ENCODE measurements around the gene FSTL1.

The FSTL1 gene

DNA sequence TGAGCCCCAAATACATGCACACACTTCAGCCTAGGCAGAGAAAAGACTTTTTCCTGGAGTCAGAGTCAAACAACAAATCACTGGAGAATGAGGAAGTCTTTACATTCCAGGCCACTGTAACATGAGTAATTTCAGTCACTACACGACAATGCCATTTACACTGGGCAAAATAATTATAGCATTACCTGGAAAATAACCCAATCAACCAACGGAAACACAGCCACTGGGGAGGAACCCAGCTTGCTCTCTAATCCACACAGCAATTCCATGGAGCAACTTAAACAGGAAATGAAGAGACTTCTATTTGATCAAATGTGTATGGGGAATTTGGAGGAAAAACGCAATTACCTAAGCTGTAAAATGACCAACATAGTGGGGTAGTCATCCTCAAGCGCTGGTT is 15.2 kb downstream of the FSTL1 start:
- Histone ChIP-seq H3K4me2 (ENCODE audit: low read length) (no peak overlapping the region), H3K36me3 (ENCODE audit: insufficient read depth, low read length) (no peaks in the 10 kb centered on the region), H3K9ac (ENCODE audit: low read length) (no peak overlapping the region), H3K4me3 (ENCODE audit: low read depth, low read length, poor library complexity, severe bottlenecking) (no peak overlapping the region), H3K4me1 (ENCODE audit: insufficient read depth, low read length, severe bottlenecking) (no peaks in the 10 kb centered on the region), H3K27me3 (ENCODE audit: insufficient read depth, low read length) (no peaks in the 10 kb centered on the region), H2AFZ (ENCODE audit: low read length) (no peak overlapping the region), H3F3A (ENCODE audit: insufficient read depth, low read length) (no peaks in the 10 kb centered on the region), H4K20me1 (ENCODE audit: insufficient read depth, low read length) (no peaks in the 10 kb centered on the region), H3K79me2 (ENCODE audit: insufficient read depth, low read length) (no peaks in the 10 kb centered on the region), H3K9me2 (ENCODE audit: low read depth, low read length) (no peaks in the 10 kb centered on the region), H3K9me3 (ENCODE audit: low read length) (no peaks in the 10 kb centered on the region), H3K27ac (ENCODE audit: low read depth, low read length, poor library complexity, severe bottlenecking) (no peak overlapping the region)
- TF ChIP-seq EZH2 (IDR thresholded peaks at IDR 0.05; ENCODE audit: borderline replicate concordance, low read length) = no peak
- TF ChIP-seq, protein P1, sequence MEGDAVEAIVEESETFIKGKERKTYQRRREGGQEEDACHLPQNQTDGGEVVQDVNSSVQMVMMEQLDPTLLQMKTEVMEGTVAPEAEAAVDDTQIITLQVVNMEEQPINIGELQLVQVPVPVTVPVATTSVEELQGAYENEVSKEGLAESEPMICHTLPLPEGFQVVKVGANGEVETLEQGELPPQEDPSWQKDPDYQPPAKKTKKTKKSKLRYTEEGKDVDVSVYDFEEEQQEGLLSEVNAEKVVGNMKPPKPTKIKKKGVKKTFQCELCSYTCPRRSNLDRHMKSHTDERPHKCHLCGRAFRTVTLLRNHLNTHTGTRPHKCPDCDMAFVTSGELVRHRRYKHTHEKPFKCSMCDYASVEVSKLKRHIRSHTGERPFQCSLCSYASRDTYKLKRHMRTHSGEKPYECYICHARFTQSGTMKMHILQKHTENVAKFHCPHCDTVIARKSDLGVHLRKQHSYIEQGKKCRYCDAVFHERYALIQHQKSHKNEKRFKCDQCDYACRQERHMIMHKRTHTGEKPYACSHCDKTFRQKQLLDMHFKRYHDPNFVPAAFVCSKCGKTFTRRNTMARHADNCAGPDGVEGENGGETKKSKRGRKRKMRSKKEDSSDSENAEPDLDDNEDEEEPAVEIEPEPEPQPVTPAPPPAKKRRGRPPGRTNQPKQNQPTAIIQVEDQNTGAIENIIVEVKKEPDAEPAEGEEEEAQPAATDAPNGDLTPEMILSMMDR (IDR thresholded peaks at IDR 0.05; ENCODE audit: low read length) = no peak

DNA sequence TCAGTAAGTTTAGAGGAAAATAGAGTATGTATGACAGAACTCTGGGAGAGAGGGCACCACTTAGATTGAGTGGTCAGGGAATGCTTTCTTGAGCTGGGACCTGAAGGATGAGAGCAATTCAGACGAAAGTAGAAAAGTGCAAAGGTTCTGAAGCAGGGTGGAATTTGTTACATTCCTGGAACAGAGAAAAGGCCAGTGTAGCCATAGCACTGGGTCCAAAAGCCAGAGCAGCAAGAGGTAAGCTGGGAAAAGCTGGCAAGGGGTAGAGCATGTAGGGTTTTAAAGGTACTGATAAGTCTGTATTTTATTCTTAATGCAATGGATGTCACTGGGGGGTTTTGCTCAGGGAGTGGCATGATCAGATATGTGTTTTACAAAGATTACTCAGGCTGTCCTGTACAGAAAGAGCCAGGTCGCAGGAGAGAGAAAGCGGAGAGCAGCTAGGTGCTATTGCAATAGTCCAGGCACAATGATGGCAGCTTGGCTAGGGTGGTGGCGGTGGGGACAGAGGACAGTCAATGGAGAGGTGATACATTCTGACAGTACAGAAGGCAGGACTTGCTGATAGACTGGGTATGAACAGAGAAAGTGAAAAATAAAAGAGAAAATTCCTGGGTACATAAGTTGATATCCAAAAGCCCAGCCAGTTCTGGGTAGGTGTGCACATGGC is 17.0 kb downstream of the FSTL1 start:
- no peak overlapping the region for H3K9ac ChIP-seq (ENCODE audit: low read length)
- no peak overlapping the region for H3K4me3 ChIP-seq (ENCODE audit: low read depth, low read length, poor library complexity, severe bottlenecking)
- no peaks in the 10 kb centered on the region for H3K27me3 ChIP-seq (ENCODE audit: insufficient read depth, low read length)
- no peak overlapping the region for H3K27ac ChIP-seq (ENCODE audit: low read depth, low read length, poor library complexity, severe bottlenecking)
- H3K36me3 ChIP-seq (ENCODE audit: insufficient read depth, low read length) = no peaks in the 10 kb centered on the region
- no peak overlapping the region for H3K4me2 ChIP-seq (ENCODE audit: low read length)
- no peaks in the 10 kb centered on the region for H3K4me1 ChIP-seq (ENCODE audit: insufficient read depth, low read length, severe bottlenecking)
- TF ChIP-seq, protein P1 (IDR thresholded peaks at IDR 0.05; ENCODE audit: low read length) = no peak
- no peak for TF ChIP-seq EZH2 (IDR thresholded peaks at IDR 0.05; ENCODE audit: borderline replicate concordance, low read length)
- no peaks in the 10 kb centered on the region for H4K20me1 ChIP-seq (ENCODE audit: insufficient read depth, low read length)
- H3K9me2 ChIP-seq (ENCODE audit: low read depth, low read length) = no peaks in the 10 kb centered on the region
- no peaks in the 10 kb centered on the region for H3F3A ChIP-seq (ENCODE audit: insufficient read depth, low read length)
- no peaks in the 10 kb centered on the region for H3K9me3 ChIP-seq (ENCODE audit: low read length)
- H2AFZ ChIP-seq (ENCODE audit: low read length) = no peak overlapping the region
- H3K79me2 ChIP-seq (ENCODE audit: insufficient read depth, low read length) = no peaks in the 10 kb centered on the region

DNA sequence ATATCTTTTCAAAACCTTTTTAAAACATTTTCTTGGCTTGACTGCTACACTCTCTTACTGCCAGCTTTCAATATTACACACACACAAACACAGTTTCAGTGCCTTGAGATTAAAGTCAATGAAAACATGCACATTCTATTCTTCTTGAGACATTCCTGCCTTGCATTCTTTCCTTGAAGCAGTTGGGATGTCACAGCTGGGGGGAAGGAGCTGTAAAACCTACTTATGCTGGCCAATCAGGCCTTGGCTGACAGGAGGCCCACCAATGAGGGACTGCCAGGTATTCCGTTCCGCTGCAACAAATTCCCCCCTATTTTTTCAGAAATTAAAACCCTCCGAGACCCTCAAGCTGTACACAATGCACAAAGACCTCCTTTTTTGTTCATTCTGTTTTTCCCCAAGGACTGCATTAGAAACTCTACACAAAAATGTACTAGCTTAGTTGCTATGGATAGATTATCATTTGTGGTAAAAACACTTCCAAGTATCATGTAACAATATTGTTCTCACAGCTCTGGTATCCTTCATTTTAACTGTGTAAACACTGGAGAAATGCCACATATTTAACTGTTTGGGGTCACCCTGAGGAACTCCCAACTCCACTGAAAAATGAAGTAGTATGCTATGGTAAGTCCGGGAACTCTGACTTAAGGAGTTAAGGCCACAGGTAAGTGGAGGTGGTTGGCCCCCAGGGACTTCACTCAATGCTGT is 18.5 kb downstream of the FSTL1 start:
- H3F3A ChIP-seq (ENCODE audit: insufficient read depth, low read length) = no peaks in the 10 kb centered on the region
- no peak overlapping the region for H3K27ac ChIP-seq (ENCODE audit: low read depth, low read length, poor library complexity, severe bottlenecking)
- H3K9ac ChIP-seq (ENCODE audit: low read length) = no peak overlapping the region
- no peaks in the 10 kb centered on the region for H3K79me2 ChIP-seq (ENCODE audit: insufficient read depth, low read length)
- H3K27me3 ChIP-seq (ENCODE audit: insufficient read depth, low read length) = no peaks in the 10 kb centered on the region
- H3K4me1 ChIP-seq (ENCODE audit: insufficient read depth, low read length, severe bottlenecking) = no peaks in the 10 kb centered on the region
- no peak overlapping the region for H3K4me3 ChIP-seq (ENCODE audit: low read depth, low read length, poor library complexity, severe bottlenecking)
- no peak overlapping the region for H3K4me2 ChIP-seq (ENCODE audit: low read length)
- no peaks in the 10 kb centered on the region for H4K20me1 ChIP-seq (ENCODE audit: insufficient read depth, low read length)
- no peaks in the 10 kb centered on the region for H3K9me2 ChIP-seq (ENCODE audit: low read depth, low read length)
- TF ChIP-seq, protein P1 (IDR thresholded peaks at IDR 0.05; ENCODE audit: low read length) = no peak
- TF ChIP-seq EZH2 (IDR thresholded peaks at IDR 0.05; ENCODE audit: borderline replicate concordance, low read length) = no peak
- H2AFZ ChIP-seq (ENCODE audit: low read length) = no peak overlapping the region
- H3K9me3 ChIP-seq (ENCODE audit: low read length) = no peaks in the 10 kb centered on the region
- H3K36me3 ChIP-seq (ENCODE audit: insufficient read depth, low read length) = no peaks in the 10 kb centered on the region

Measured in OCI-LY1 (cell line).